PFSK-1 (cell line): Measurements from ENCODE around the gene PTCH2.

ENCODE experiments used
- FOXP2 ChIP-seq: optimal IDR thresholded peaks from 2 replicates; pipeline ENCODE3; 2011; ENCODE audit warnings: borderline replicate concordance, control low read depth, inconsistent platforms; ENCODE audit not compliant: insufficient read depth; ENCODE audit errors: extremely low read length, extremely low read depth
- POLR2AphosphoS5 ChIP-seq: IDR thresholded peaks from 2 replicates; pipeline ENCODE4 v1.6.1; 2012; ENCODE audit warnings: low read depth, mild to moderate bottlenecking, control low read depth, low read length, moderate library complexity
- REST ChIP-seq, 2 experiments: IDR thresholded peaks; 2 replicates each; pipeline versions ENCODE4 v1.6.1 to v1.8.0; 2011 to 2012; ENCODE audit warnings: low read depth in 2 of 2, low read length in 2 of 2, control low read depth in 1 of 2, inconsistent platforms in 1 of 2, mild to moderate bottlenecking in 1 of 2, moderate library complexity in 1 of 2; ENCODE audit not compliant: insufficient read depth in 1 of 2
- SIN3A ChIP-seq: IDR thresholded peaks from 2 replicates; pipeline ENCODE4 v1.6.1; 2012; ENCODE audit warnings: mild to moderate bottlenecking, low read length, moderate library complexity, borderline replicate concordance; ENCODE audit not compliant: insufficient read depth
- TAF1 ChIP-seq: IDR thresholded peaks from 2 replicates; pipeline ENCODE4 v1.6.1; 2012; ENCODE audit warnings: low read length, control low read depth, borderline replicate concordance; ENCODE audit not compliant: insufficient read depth

The PTCH2 gene

DNA sequence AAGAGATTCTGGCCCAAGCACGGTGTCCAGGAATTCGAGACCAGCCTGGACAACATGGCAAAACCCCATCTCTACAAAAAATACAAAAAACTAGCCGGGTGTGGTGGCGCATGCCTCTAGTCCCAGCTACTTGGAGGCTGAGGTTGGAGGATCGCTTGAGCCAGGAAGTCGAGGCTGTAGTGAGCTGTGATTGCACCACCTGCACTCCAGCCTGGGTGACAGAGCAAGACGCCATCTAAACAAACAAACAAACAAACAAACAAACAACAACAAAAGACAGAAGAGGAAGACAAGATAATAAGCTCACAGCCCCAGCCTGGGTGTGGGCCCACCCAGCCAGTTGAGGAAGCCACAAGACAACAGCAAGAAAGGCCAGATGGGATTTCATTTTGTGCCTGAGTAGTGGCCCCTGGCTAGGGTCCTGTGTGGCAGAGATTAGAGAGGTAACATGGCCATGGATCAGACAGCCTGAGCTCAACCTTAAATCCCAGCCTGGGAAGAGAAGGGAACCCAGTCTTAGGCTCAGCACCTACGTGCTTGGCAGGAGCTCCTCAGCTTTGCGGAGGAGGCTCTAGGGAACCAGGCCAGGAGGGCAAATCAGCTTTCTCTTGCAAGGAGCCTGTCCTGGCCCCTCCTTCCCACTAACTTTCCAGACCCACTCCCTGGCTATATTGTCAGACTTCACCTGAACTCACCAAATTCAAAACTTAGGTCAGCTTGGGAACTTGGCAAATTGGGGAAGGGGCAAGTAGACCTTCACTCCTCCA, 50.1 kb downstream of the PTCH2 start:
- TF ChIP-seq SIN3A, result no peak
- TF ChIP-seq TAF1, result no peak
- TF ChIP-seq FOXP2, result no peak
- no peak for TF ChIP-seq POLR2AphosphoS5
- TF ChIP-seq REST (IDR thresholded peaks at IDR 0.05; ENCODE audit: insufficient read depth in 1 of 2, low read depth in 2 of 2, low read length in 2 of 2), result no peak

DNA sequence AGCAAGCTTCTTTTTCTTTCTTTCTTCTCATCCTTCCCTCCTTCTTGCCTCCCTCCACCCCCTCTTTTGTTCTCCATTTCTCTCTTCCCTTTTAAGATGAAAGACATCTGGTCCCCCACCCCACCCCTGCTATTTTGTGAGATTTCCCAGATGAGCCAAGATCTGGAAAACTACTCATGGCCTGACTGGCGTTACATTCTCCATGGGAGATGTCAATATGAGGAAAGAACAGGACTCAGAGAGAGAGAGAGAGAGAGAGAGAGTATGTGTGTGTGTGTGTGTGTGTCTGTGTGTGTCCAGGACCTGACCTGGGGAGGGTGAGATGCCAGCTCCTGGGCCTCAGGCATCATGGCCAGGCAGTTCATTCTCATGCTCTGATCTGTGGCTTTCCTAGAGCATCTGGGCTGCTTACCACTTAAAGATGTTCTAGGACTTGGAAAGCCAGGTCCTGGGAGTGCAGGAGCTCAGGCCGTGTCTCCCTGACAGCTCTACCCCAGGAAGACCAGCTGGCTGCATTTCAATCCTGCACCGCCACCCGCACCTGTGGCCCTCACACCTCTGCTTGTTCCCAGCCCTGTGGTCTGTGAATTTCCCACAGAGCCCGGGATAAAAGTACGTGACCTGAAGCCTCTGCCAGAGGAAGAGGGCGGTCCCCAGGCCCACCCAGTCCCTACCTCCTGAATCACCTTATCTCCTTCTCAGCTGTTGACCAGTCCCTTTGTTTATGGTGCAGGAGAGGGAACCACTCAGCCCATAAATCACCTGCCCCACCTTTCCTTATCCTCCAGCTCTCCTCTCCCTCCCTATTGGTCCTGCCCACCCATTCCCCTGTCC, 51.9 kb downstream of the PTCH2 start:
- no peak for TF ChIP-seq REST (IDR thresholded peaks at IDR 0.05; ENCODE audit: insufficient read depth in 1 of 2, low read depth in 2 of 2, low read length in 2 of 2)
- no peak for TF ChIP-seq FOXP2
- TF ChIP-seq SIN3A, result no peak
- TF ChIP-seq TAF1, result no peak
- no peak for TF ChIP-seq POLR2AphosphoS5

GRCh38 chr1:44788120-44788860, 54.8 kb downstream of the PTCH2 start, which contains the start of gene BEST4:
Gene BEST4 (minus strand): TSS chr1:44788170. CDS start chr1:44787705, 465 bp downstream.
- no peak for TF ChIP-seq SIN3A
- TF ChIP-seq POLR2AphosphoS5, result no peak
- no peak for TF ChIP-seq REST (IDR thresholded peaks at IDR 0.05; ENCODE audit: insufficient read depth in 1 of 2, low read depth in 2 of 2, low read length in 2 of 2)
- TF ChIP-seq TAF1, result no peak
- no peak for TF ChIP-seq FOXP2

GRCh38 chr1:44787506-44787905, 55.5 kb downstream of the PTCH2 start:
- TF ChIP-seq SIN3A (no peak), TAF1 (no peak), REST (IDR thresholded peaks at IDR 0.05; ENCODE audit: insufficient read depth in 1 of 2, low read depth in 2 of 2, low read length in 2 of 2) (no peak), POLR2AphosphoS5 (no peak), FOXP2 (no peak)
